SU-DHL-6 (cell line): Measurements from ENCODE around the gene NPBWR2.

Experiments used
- H2AFZ ChIP-seq: fragments of 200-600 bp; sonication (generic); 2 replicates; pipeline ENCODE4 v1.6.1; 2014; ENCODE audit warnings: low read depth, mild to moderate bottlenecking, moderate library complexity, mixed read lengths, antibody characterized with exemption, low read length; ENCODE audit not compliant: severe bottlenecking
- H3F3A ChIP-seq: fragments of 200-600 bp; shearing (Covaris generic); 2 replicates; pipeline ENCODE4 v1.6.0; 2016; ENCODE audit warnings: antibody characterized with exemption, mild to moderate bottlenecking; ENCODE audit not compliant: insufficient read depth
- H3K27ac ChIP-seq: fragments of 200-600 bp; sonication (generic); 2 replicates; pipeline ENCODE4 v1.5.1; 2016; ENCODE audit warnings: low read depth, mild to moderate bottlenecking, low read length, moderate library complexity, mixed read lengths
- H3K27me3 ChIP-seq: fragments of 200-600 bp; sonication (generic), shearing (Covaris generic); 2 replicates; pipeline ENCODE4 v1.6.0; 2014; ENCODE audit warnings: mild to moderate bottlenecking, low read length
- H3K36me3 ChIP-seq: fragments of 200-600 bp; sonication (generic); 2 replicates; pipeline ENCODE4 v1.6.1; 2014; ENCODE audit warnings: mild to moderate bottlenecking, low read length, mixed read lengths
- H3K4me2 ChIP-seq: fragments of 300-600, 200-600 bp; shearing (Covaris generic), sonication (generic); 2 replicates; pipeline ENCODE4 v1.6.0; 2014; ENCODE audit warnings: low read length, low read depth, mild to moderate bottlenecking; ENCODE audit not compliant: poor library complexity, severe bottlenecking
- H3K4me3 ChIP-seq: fragments of 200-600 bp; sonication (generic); 2 replicates; pipeline ENCODE4 v1.5.1; 2014; ENCODE audit warnings: antibody characterized with exemption, low read length, mild to moderate bottlenecking, mixed read lengths; ENCODE audit not compliant: insufficient read depth, poor library complexity, severe bottlenecking
- H3K79me2 ChIP-seq: fragments of 200-600 bp; sonication (generic); 2 replicates; pipeline ENCODE4 v1.6.1; 2014; ENCODE audit warnings: mild to moderate bottlenecking, low read length, moderate library complexity; ENCODE audit not compliant: insufficient read depth
- H3K9ac ChIP-seq: fragments of 200-600 bp; sonication (generic); 2 replicates; pipeline ENCODE4 v1.7.0; 2014; ENCODE audit warnings: mild to moderate bottlenecking, low read length
- H3K9me2 ChIP-seq: fragments of 200-600 bp; sonication (generic); replicated peaks from 2 replicates; pipeline ENCODE4 v1.6.1; 2014; ENCODE audit warnings: low read length; ENCODE audit not compliant: insufficient read depth
- H3K9me3 ChIP-seq: fragments of 200-600 bp; sonication (generic); 2 replicates; pipeline ENCODE4 v1.6.1; 2014; ENCODE audit warnings: low read length, mixed read lengths; ENCODE audit not compliant: insufficient read depth
- H4K20me1 ChIP-seq: fragments of 200-600 bp; sonication (generic); 2 replicates; pipeline ENCODE4 v1.6.1; 2014; ENCODE audit warnings: low read depth, mild to moderate bottlenecking, antibody characterized with exemption, low read length, moderate library complexity, mixed read lengths
- EZH2phosphoT487 ChIP-seq: fragments of 200-600 bp; sonication (generic), shearing (Covaris generic); conservative IDR thresholded peaks from 2 replicates; pipeline ENCODE4 v1.6.1; 2018; ENCODE audit warnings: mild to moderate bottlenecking, antibody characterized with exemption, low read length, moderate library complexity, mixed read lengths
- TF ChIP-seq, protein P1 (sequence below): fragments of 200-600 bp; sonication (generic); IDR thresholded peaks from one replicate; pipeline ENCODE4 v1.5.1; 2017; ENCODE audit warnings: antibody characterized with exemption, mild to moderate bottlenecking, low read length, moderate library complexity; ENCODE audit not compliant: insufficient read depth, poor library complexity, severe bottlenecking

The NPBWR2 gene

DNA sequence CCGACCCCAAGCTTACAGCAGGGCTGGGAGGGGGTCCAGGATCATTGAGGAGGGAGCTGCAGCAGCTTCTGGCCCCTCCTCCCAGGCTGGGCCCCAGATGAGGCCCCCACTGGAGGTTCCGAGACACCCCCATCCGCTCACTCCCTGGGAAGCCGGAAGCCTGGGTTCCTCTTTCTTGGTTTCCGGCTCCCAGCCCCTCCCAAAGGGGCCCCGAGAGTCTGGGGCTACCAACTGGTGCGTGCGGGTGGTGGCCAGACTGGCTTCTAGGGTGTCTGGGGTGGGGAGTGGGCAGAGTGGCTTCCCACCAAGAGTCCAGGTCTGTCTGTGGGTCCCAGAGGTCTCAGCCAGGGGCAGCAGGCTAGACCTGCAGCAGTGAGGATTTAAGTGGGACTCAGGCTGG lies 30.3 kb downstream of the NPBWR2 start:
- TF ChIP-seq, protein P1, sequence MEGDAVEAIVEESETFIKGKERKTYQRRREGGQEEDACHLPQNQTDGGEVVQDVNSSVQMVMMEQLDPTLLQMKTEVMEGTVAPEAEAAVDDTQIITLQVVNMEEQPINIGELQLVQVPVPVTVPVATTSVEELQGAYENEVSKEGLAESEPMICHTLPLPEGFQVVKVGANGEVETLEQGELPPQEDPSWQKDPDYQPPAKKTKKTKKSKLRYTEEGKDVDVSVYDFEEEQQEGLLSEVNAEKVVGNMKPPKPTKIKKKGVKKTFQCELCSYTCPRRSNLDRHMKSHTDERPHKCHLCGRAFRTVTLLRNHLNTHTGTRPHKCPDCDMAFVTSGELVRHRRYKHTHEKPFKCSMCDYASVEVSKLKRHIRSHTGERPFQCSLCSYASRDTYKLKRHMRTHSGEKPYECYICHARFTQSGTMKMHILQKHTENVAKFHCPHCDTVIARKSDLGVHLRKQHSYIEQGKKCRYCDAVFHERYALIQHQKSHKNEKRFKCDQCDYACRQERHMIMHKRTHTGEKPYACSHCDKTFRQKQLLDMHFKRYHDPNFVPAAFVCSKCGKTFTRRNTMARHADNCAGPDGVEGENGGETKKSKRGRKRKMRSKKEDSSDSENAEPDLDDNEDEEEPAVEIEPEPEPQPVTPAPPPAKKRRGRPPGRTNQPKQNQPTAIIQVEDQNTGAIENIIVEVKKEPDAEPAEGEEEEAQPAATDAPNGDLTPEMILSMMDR, result no peak
- no peak for TF ChIP-seq EZH2phosphoT487
- peak overlapping the region; percentile 91 for H3K9ac ChIP-seq

DNA sequence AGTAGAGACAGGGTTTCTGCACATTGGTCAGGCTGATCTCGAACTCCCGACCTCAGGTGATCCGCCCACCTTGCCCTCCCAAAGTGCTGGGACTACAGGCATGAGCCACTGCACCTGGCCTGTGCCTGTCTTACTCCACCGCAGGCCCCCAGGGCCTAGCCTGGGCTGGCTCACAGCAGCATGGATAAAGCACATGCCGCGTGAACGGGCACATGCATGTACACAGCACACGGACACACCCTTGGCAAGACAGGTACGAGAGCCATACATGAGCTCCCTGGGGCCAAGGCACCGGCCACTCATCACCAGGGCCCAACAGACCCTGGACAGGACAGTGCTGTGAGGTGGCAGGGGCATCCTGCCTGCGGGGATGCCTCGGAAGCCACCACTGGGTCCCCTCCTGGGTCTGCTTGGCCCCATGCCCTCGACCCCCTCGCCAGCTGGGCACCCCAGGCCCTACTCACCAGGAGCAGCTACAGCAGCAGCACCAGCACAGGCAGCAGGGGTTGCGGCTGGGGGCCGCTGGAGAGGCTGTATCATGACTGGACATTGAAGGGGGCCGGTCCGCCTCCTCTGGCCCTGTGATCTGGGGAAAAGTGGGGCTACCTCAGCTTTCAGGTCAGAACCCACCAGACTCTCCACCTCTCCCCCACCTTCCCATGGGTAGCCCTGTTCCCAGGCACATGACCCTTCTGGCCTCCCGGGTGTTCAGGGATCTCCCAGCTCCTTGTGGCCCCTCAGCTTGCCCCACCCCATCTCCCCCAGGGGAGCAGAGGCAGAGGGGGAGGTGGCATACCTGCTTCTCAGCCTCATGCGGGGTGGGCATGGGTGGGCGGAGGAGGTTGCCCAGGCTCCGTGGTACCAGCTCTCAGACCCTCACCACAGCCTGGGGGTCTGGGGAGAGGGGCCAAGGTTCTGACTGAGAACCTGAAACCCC lies 31.0 kb downstream of the NPBWR2 start:
- peak overlapping the region; percentile 91 for H3K9ac ChIP-seq
- TF ChIP-seq, protein P1, result no peak
- no peak for TF ChIP-seq EZH2phosphoT487
- H2AFZ ChIP-seq, result no peak overlapping the region
- H3K4me3 ChIP-seq, result no peak overlapping the region
- no peaks in the 10 kb centered on the region for H3K9me2 ChIP-seq
- peak overlapping the region; percentile 87 for H3K4me2 ChIP-seq
- no peaks in the 10 kb centered on the region for H3K79me2 ChIP-seq
- H3K9me3 ChIP-seq, result no peaks in the 10 kb centered on the region
- peaks cover 29% of the 10 kb centered on the region for H3F3A ChIP-seq
- no peaks in the 10 kb centered on the region for H3K27me3 ChIP-seq
- H4K20me1 ChIP-seq, result no peaks in the 10 kb centered on the region
- peak overlapping the region; percentile 95 for H3K27ac ChIP-seq
- H3K36me3 ChIP-seq, result no peaks in the 10 kb centered on the region

More for the DNA sequence above, 30.3 kb downstream of the NPBWR2 start:
- Histone ChIP-seq H3K27ac (peak overlapping the region; percentile 95), H3K79me2 (no peaks in the 10 kb centered on the region), H3K27me3 (no peaks in the 10 kb centered on the region), H3K36me3 (no peaks in the 10 kb centered on the region), H2AFZ (no peak overlapping the region), H3K4me2 (peak overlapping the region; percentile 87), H3F3A (peaks cover 35% of the 10 kb centered on the region), H3K4me3 (peak overlapping the region; percentile 68), H3K9me3 (no peaks in the 10 kb centered on the region), H4K20me1 (no peaks in the 10 kb centered on the region), H3K9me2 (no peaks in the 10 kb centered on the region)

DNA sequence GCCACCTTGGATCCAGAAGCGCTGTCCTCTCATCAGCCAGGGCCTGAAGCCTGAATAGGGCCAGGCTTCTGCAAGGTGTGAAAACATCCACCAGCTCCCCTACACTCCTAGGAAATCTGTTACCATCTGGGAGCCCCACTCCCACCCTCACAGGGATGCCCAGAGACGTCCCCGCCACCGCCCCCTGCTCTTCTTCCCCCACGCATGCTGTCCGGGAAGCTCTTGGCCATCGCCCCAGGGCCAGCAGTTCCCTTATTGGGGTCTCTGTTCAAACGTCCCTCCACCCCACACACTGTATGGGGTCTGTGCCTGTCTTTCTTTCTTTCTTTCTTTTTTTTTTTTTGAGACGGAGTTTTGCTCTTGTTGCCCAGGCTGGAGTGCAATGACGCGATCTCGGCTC lies 31.8 kb downstream of the NPBWR2 start:
- H3K9me2 ChIP-seq, result no peaks in the 10 kb centered on the region
- H3K27me3 ChIP-seq, result no peaks in the 10 kb centered on the region
- no peaks in the 10 kb centered on the region for H4K20me1 ChIP-seq
- H3K9me3 ChIP-seq, result no peaks in the 10 kb centered on the region
- no peaks in the 10 kb centered on the region for H3K79me2 ChIP-seq
- no peaks in the 10 kb centered on the region for H3K36me3 ChIP-seq
- H2AFZ ChIP-seq, result no peak overlapping the region
- H3K9ac ChIP-seq, result no peak overlapping the region
- no peak overlapping the region for H3K4me3 ChIP-seq
- TF ChIP-seq, protein P1, result no peak
- no peak for TF ChIP-seq EZH2phosphoT487
- H3K27ac ChIP-seq, result no peak overlapping the region
- H3F3A ChIP-seq, result peaks cover 27% of the 10 kb centered on the region
- no peak overlapping the region for H3K4me2 ChIP-seq
